Bronchial epithelial cell (primary cell): Measurements from ENCODE around the gene CACNA2D1. TPM values are rescaled to one million over a fixed set of nuclear protein-coding genes. Genes with fewer than 3 reads are reported as not detected.

Experiments
- DNase-seq: peaks from one replicate; pipeline ENCODE4 v3.0.0-alpha.2; 2010; ENCODE audit warnings: low read depth
- FAIRE-seq: peaks from 2 replicates; lab custom pipeline; 2011; peaks lifted over from hg19 to GRCh38; lab: Jason Lieb, UNC
- H3K27me3 ChIP-seq: 2 replicates; pipeline ENCODE4 v1.5.1; 2011; ENCODE audit warnings: low read length; ENCODE audit not compliant: control insufficient read depth, insufficient read depth
- H3K36me3 ChIP-seq: 2 replicates; pipeline ENCODE4 v1.5.1; 2011; ENCODE audit warnings: low read length; ENCODE audit not compliant: control insufficient read depth, insufficient read depth
- H3K4me3 ChIP-seq: 2 replicates; pipeline ENCODE4 v1.5.1; 2011; ENCODE audit warnings: mild to moderate bottlenecking, low read depth, low read length, control low read depth
- total RNA-seq: library from RNA; depleted of rRNA; stranded (reverse); fragments of >200 nt; gene quantifications from 2 replicates; pipeline ENCODE4 v1.2.1, GENCODE V29; 2014
- TF ChIP-seq, protein P1 (sequence below): IDR thresholded peaks from 2 replicates; pipeline ENCODE4 v1.5.1; 2011; ENCODE audit warnings: mild to moderate bottlenecking, moderate library complexity, low read length, control low read depth, inconsistent platforms; ENCODE audit not compliant: insufficient read depth, severe bottlenecking

Gene CACNA2D1
- total RNA-seq, 1 donor from 2014 or later = 1.1 TPM

DNA sequence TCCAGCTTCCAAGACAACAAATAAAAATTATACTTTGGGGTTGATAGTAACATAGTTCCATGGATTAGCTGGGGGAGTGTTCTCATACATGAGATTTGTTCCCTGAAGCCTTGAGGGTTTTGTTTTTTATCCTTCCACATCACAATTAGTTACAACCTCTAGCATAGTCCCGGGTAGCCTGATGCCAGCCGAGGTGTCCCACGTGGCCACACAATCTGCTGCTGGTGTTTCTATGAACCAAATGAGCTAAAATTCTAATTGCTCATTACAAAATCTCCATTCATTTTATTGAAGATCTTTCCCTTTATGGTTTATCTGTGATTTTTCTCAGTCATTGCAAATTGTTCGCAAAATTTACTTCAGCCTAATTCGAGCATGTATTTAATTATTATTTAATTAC is 84.7 kb downstream of the CACNA2D1 start:
- no peaks in the 10 kb centered on the region for H3K36me3 ChIP-seq
- TF ChIP-seq, protein P1, sequence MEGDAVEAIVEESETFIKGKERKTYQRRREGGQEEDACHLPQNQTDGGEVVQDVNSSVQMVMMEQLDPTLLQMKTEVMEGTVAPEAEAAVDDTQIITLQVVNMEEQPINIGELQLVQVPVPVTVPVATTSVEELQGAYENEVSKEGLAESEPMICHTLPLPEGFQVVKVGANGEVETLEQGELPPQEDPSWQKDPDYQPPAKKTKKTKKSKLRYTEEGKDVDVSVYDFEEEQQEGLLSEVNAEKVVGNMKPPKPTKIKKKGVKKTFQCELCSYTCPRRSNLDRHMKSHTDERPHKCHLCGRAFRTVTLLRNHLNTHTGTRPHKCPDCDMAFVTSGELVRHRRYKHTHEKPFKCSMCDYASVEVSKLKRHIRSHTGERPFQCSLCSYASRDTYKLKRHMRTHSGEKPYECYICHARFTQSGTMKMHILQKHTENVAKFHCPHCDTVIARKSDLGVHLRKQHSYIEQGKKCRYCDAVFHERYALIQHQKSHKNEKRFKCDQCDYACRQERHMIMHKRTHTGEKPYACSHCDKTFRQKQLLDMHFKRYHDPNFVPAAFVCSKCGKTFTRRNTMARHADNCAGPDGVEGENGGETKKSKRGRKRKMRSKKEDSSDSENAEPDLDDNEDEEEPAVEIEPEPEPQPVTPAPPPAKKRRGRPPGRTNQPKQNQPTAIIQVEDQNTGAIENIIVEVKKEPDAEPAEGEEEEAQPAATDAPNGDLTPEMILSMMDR = no peak
- no peak overlapping the region for H3K4me3 ChIP-seq
- no peaks in the 10 kb centered on the region for H3K27me3 ChIP-seq
- FAIRE-seq (no peak), DNase-seq (no peak)

DNA sequence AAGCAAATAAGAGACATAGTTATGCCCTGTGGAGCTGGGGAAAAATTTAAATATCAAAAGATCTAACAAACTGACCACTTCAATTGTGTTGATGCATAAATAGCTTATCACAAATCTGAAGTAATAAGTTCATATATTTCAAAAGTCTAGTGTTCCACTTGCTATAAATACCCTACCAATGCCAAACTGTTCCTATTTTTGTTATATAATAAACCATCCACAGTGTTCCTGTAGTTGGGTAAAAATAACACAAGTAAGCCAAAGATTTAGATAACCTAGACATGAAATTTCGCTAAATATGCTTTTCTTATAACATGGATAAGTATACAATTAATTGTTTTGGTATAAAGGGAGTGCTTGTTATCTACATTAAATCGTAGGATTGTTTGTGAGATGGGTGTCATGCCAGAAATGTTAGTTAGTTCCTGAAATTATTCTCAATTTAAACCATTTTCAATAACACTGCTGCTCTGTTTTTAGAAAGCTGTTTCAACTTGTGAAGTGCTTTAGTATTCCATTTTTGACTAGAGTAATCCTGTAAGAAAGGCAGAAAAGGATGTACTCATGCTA is 85.5 kb downstream of the CACNA2D1 start:
- H3K4me3 ChIP-seq = no peak overlapping the region
- TF ChIP-seq, protein P1 = no peak
- no peak for FAIRE-seq
- H3K36me3 ChIP-seq = no peaks in the 10 kb centered on the region
- H3K27me3 ChIP-seq = no peaks in the 10 kb centered on the region
- no peak for DNase-seq

DNA sequence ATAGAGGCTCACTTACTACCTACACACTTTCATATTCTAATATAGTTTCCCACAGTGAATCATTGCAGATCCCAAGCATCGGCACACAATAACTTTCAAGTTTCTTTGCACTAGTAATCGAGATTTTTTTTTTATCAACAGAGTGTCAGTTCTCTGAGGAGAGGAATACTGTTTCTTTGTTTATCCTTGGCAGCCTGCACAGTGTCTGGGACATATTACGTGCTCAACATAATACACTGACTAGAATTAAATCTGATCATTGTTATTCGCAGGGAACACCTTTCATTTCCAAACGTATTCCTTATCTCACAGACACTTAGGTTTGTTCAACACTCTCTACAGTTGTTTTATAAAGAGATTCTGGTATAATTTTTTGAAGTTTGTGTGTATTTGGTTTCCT is 95.3 kb downstream of the CACNA2D1 start:
- TF ChIP-seq, protein P1 = no peak
- Histone ChIP-seq H3K27me3 (no peaks in the 10 kb centered on the region), H3K36me3 (no peaks in the 10 kb centered on the region), H3K4me3 (no peak overlapping the region)
- FAIRE-seq = no peak
- no peak for DNase-seq

DNA sequence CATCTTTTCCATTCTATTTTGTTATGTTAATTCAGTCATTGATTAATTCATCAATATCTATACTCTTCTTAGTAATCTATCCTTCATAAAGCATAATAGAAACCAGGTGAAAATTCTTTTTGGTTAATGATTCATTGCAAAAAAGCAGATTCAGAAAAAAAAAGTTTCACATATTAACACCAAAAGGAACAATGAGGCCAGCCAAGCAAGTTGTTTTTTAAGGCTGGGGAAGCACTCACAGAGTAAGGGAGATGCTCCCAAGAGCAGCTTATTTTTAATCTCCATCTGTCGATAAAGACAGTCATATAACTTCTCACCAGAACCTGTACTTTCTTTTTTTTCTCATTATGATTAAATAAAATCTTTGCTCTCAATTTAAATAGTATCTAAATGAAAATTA is 95.8 kb downstream of the CACNA2D1 start:
- TF ChIP-seq, protein P1 = no peak
- H3K27me3 ChIP-seq = no peaks in the 10 kb centered on the region
- no peak overlapping the region for H3K4me3 ChIP-seq
- FAIRE-seq = no peak
- no peaks in the 10 kb centered on the region for H3K36me3 ChIP-seq
- no peak for DNase-seq

DNA sequence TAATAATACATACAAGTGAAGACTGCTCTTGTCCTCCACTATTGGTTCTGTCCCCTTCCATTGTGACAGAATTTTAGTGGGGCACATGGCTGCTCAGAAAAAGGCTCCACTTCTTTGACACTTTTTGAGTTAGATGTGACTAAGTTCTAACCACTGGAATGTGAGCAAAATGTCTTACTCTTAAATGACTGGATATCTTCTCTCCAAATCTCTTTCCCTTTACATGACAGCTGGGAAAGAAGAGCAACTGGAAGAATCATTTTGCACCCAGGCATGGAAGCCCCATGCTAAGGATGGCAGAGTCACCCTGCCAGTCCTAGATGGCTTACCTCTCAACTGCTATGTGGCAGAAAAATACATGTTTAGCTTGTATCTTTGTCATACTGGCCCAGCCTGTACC is 97.7 kb downstream of the CACNA2D1 start:
- no peaks in the 10 kb centered on the region for H3K36me3 ChIP-seq
- TF ChIP-seq, protein P1 = no peak
- FAIRE-seq (no peak), DNase-seq (no peak)
- no peak overlapping the region for H3K4me3 ChIP-seq
- no peaks in the 10 kb centered on the region for H3K27me3 ChIP-seq

DNA sequence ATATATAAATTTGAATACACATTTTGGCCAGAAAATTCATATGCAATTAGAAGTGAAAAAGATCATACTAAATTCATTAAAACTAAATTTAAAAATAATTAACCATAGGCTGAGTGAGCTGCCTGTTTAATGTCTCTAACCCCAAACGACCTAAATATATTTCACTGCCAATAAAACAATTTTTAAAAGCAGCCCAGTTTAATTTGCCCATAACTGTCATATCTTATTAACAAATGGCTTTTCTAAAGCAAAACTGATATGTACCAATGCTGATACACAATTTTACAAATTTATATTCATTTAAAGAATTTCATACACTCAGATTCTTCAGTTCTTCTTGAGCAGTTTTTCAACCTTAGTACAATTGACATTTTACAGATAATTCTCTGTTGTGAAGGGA is 99.9 kb downstream of the CACNA2D1 start:
- FAIRE-seq = no peak
- no peak for DNase-seq

More for the DNA sequence above, 99.9 kb downstream of the CACNA2D1 start:
- Histone ChIP-seq H3K36me3 (no peaks in the 10 kb centered on the region), H3K4me3 (no peak overlapping the region), H3K27me3 (no peaks in the 10 kb centered on the region)
- TF ChIP-seq, protein P1 = no peak
